ENCODE results near the gene TMEM98.

GRCh38 chr17:32976131-32976530, 48.2 kb downstream of the TMEM98 start:
- TF ChIP-seq CTCF (IDR thresholded peaks at IDR 0.05) (no peak), POLR2A (IDR thresholded peaks at IDR 0.05; ENCODE audit: low read depth) (no peak), EP300 (IDR thresholded peaks at IDR 0.05) (no peak), POLR2AphosphoS5 (IDR thresholded peaks at IDR 0.05) (no peak)

Data from esophagus muscularis mucosa (tissue), 4 donors.